Measurements from ENCODE around the gene PAM. TPM values are rescaled to one million over a fixed set of nuclear protein-coding genes. Genes with fewer than 3 reads are reported as not detected.
A peak's percentile ranks its signal among the peaks of the same experiment; 100 is the strongest.
"Not testable (repeated sequence)": the region's sequence is repeated elsewhere in the genome, so short reads cannot be mapped to it uniquely, and the experiment has no call there.

Gene PAM
- total RNA-seq, 1 experiment from 2014 or later, result 91.3 TPM

DNA sequence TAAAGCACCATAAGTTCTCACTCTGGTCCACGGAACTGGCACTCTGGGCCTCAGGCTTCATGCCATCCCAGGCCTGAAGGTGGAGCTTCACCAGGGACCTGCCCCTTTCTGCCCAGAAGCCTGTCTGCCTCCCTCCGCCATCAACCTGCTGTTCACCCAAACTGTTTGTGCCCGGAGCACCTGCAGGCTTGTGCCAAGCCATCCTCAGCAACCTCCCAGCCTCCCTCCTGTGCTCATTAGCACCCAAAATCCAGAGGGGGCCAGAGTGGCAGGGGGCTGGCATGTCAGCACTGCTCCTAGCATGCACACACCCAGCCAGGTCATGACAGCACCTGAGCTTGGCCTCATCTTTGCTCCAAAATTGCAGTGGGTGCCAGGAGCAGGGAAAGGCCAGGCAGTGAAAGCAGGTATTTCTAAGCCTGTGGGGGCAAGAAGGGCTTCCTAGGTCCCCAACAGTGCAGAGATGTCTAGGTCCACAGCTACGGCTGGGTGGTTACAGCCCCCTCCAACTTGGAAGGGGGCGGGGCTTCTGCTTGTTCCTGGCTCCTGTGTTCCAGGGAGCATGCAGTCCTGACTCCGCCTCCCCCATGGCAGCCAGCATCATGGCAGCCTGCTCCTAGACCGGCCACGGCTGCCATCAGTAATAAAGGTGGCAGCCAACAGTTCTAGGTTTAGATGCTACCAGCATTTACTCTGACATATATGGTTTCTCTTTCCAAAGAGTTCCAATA lies 279.7 kb downstream of the PAM start:
- DNase-seq (ENCODE audit: low read depth), result no peak
- in situ Hi-C loops (cut with HindIII; ENCODE audit: low pct_unique_long_range_greater_than_20kb, low sequenced_read_pairs), result no loop called here

DNA sequence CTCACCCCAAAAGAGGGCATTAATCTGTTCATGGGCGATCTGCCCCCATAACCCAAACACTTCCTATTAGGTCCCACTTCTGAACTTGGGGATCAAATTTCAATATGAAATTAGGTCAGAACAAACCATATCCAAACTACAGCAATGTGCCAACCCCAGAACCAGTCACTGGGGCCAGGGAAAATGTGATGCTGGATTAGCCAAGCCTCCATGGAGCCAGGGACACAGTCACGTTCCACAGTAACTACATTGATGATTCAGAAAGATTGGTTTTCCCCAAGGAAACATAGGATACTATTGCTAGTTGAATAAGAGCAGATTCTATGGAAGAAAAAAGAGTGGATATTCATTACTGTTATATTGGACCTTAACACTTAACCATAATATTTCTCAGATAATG lies 280.6 kb downstream of the PAM start:
- no peak for DNase-seq (ENCODE audit: low read depth)
- in situ Hi-C loops (cut with HindIII; ENCODE audit: low pct_unique_long_range_greater_than_20kb, low sequenced_read_pairs), result no loop called here

DNA sequence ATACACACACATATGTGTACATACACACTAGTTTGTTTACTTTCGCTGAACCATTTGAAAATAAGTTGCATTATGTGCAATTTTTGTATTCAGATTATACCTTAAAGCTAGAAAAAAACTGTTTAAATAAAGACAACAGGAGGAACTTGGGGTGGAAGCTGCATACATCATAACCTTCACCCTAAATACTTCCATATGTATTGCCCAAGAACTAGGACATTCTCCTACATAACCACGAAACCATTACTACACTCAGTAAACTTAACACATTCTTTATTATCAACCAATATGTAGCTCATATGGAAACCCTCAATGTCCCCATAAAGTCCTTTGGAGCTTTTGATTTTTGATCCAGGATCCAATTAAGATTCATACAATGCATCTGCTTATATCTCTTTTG lies 281.5 kb downstream of the PAM start:
- in situ Hi-C loops (cut with HindIII; ENCODE audit: low pct_unique_long_range_greater_than_20kb, low sequenced_read_pairs), result no loop called here
- DNase-seq (ENCODE audit: low read depth), result no peak

DNA sequence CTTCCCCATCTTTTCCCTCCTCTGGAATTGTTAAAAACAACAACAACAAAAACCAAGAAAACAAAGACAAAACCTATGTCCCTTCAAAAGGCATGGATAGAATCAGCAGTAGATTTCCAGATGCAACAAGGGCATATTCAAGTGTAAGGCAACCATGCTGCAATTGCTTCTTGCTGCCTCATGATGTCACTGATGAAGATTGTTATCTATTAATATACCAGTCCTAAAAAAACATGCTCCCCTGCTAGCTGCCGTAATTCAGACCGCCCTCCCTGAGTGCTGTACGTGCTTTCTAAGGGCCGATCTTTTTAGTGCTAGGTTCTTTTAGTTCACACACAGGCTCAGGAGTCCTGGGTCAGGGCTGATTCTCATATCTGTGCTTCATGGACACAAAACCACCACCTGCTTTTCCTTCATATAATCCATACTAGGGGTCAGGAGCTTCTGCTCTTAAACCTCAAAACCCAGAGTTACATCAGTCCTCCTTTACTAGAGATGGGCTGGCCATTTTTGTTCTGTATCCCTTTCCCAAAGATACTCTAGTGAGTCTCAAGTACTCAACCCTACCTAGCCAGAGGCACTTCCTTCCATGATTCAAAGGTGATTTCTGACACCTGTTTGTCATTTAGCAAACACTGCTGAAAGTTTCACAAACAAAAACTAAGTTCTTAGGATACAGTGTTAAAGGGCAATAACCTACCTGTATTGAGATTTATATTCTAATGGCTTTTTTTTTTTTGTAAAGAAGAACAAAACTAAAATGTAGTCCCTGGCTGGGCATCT lies 282.8 kb downstream of the PAM start:
- in situ Hi-C loops (cut with HindIII; ENCODE audit: low pct_unique_long_range_greater_than_20kb, low sequenced_read_pairs), result no loop called here
- DNase-seq (ENCODE audit: low read depth), result no peak

DNA sequence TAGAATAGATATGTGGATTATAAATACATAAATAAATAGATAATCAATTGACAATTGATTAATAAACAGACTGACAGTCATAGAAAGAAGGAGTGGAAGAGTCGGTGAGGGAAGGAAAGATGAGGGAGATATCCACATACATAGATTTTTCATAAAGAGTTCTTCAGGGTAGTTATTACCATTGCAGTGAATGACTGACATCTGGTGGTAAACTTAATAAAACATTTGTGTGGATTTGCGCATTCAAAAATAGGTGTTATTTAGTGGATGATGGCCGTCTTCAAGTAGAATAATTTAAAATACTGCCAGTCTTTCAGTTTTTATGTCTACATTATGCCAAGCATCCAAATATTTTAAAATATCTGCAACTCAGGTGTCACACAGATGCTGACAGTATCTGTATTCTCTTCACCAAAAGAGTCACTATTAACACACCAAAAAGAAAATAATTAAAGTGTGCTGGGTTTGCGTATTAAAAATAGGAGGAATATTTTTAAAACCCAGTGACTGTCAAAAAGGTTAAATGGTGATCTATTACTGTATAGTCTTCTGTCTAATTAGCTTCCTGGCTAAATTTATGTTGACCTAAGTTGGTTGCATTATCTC lies 286.1 kb downstream of the PAM start:
- in situ Hi-C loops (cut with HindIII; ENCODE audit: low pct_unique_long_range_greater_than_20kb, low sequenced_read_pairs), result no loop called here
- DNase-seq (ENCODE audit: low read depth), result peak; percentile 14

DNA sequence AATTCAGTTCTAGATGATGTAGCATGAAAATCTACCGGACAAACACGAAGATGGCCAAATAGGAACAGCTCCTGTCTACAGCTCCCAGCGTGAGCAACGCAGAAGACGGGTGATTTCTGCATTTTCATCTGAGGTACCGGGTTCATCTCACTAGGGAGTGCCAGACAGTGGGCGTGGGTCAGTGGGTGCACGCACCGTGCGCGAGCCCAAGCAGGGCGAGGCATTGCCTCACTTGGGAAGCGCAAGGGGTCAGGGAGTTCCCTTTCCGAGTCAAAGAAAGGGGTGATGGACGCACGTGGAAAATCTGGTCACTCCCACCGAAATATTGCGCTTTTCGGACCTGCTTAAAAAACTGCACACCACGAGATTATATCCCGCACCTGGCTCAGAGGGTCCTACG lies 291.6 kb downstream of the PAM start:
- DNase-seq (ENCODE audit: low read depth); in situ Hi-C loops (cut with HindIII; ENCODE audit: low pct_unique_long_range_greater_than_20kb, low sequenced_read_pairs): not testable (repeated sequence)

DNA sequence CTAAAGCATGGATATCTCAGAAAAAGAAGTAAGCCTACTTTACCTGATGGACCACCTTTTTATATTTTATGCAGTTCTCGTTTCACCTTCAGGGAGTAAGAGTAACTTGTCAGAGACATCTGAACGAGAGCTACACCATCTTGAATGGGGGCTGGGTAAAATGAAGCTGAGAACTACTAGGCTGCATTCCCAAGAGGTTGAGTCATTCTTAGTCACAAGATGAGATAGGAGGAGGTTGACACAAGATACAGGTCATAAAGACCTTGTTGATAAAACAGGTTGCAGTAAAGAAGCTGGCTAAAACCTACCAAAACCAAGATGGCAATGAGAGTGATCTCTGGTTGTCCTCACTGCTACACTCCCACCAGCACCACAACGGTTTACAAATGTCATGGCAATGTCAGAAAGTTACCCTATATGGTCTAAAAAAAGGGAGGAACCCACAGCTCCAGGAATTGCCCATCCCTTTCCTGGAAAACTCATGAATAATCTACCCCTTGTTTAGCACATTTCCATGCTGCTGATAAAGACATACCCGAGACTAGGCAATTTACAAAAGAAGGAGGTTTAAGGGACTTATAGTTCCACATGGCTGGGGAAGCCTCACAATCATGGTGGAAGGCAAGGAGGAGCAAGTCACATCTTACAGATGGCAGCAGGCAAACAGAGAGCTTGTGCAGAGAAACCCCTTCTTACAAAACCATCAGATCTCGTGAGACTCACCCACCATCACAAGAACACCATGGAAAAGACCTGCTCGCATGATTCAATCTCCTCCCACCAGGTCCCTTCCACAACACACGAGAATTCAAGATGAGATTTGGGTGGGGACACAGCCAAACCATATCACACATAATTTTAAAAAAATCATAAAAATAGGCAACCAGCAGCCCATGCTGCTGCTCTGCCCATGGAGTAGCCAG lies 302.4 kb downstream of the PAM start:
- no peak for DNase-seq (ENCODE audit: low read depth)
- in situ Hi-C loops (cut with HindIII; ENCODE audit: low pct_unique_long_range_greater_than_20kb, low sequenced_read_pairs), result no loop called here

DNA sequence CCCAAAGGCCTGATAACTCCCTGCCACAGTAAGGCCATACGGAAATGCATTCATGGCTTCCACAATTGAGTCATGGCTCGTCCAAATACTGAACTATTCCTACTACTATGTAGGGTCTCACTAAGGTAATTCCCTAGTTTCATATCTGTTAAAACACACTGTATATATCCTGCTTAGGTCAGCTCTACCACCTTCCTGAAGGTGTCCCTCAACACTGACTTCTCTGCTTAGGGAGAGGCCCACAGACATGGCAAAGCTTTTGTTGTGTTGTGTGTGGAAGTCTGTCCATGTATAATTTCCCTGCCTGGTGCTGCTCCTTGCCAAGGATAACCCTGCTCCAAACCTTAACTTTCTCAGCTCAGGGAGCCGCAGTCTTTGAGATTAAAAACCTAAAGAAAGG lies 304.4 kb downstream of the PAM start:
- in situ Hi-C loops (cut with HindIII; ENCODE audit: low pct_unique_long_range_greater_than_20kb, low sequenced_read_pairs), result no loop called here
- no peak for DNase-seq (ENCODE audit: low read depth)

DNA sequence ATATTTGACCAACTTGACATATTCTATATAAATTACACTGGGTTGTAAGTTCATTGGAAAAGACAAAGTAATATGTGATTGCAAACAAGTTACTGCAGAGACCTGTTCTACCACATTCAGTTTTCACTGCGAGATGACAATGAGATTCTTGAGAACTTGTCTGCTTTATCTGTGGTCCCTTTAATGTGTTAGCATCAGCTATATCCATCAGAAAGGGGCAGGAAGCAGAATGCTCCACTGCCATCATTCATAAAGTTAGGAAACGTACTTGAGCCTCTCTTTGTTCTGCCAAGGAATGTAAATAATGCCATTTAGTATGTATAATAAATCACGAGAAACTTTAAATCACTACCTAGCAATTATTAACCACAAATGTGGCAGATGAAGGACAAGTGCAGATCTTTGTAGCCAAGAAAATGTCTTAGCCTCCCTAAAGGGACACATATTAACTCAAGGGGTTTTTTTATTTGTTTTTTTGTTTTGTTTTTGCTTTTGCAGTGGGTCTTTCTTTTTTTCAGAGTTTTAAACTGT lies 305.4 kb downstream of the PAM start:
- in situ Hi-C loops (cut with HindIII; ENCODE audit: low pct_unique_long_range_greater_than_20kb, low sequenced_read_pairs), result no loop called here

DNA sequence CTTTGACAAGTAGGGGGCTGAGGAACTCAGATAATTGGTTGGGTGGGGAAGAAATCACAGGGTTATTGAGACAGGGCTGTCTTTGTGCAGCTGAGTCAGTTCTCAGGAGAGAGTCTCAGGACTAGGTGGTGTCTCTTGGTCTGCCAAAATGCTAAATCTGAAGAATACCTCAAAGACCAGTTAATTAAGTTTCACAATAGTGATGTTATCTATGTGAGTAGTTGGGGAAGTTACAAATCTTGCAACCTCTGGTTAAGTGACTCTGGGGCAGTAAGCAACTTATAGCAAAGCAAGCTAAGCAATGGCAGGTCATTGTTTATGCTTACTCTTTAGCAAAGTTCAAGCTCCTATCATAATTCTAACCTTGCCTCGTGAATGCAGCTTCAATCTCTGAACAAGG lies 311.2 kb downstream of the PAM start:
- DNase-seq (ENCODE audit: low read depth), result no peak
- in situ Hi-C loops (cut with HindIII; ENCODE audit: low pct_unique_long_range_greater_than_20kb, low sequenced_read_pairs), result no loop called here

More for the DNA sequence above, 305.4 kb downstream of the PAM start:
- peak; percentile 4 for DNase-seq (ENCODE audit: low read depth)

DNA sequence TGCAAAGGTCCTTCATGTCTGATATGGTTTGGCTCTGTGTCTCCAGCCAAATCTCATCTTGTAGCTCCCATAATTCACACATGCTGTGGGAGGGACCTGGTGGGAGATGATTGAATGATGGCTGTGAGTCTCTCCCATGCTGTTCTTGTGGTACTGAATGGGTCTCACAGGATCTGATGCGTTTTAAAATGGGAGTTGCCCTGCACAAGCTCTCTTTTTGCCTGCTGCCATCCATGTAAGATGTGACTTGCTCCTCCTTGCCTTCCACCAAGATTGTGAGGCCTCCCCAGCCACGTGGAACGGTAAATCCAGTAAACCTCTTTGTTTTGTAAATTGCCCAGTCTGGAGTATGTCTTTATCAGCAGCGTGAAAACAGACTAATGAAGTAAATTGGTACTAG lies 318.4 kb downstream of the PAM start:
- in situ Hi-C loops (cut with HindIII; ENCODE audit: low pct_unique_long_range_greater_than_20kb, low sequenced_read_pairs), result not testable (repeated sequence)

DNA sequence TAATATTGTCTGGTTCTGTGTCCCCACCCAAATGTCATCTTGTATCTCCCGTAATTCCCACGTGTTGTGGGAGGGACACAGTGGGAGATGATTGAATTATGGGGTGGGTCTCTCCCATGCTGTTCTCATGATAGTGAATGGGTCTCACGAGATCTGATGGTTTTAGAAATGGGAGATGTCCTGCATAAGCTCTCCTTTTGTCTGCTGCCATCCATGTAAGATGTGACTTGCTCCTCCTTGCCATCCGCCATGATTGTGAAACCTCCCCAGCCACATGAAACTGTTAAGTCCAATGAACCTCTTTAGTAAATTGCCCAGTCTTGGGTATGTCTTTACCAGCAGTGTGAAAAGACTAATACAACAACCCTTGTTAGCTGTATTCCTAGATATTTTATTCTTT lies 320.3 kb downstream of the PAM start:
- no peak for DNase-seq (ENCODE audit: low read depth)
- in situ Hi-C loops (cut with HindIII; ENCODE audit: low pct_unique_long_range_greater_than_20kb, low sequenced_read_pairs), result no loop called here

More for the DNA sequence above, 318.4 kb downstream of the PAM start:
- DNase-seq (ENCODE audit: low read depth), result not testable (repeated sequence)

Data from Caki2 (cell line).